Kidney (tissue), 14 donors: Measurements from ENCODE around the gene CITED1. TPM values are rescaled to one million over a fixed set of nuclear protein-coding genes. Genes with fewer than 3 reads are reported as not detected.

Source experiments
- DNase-seq, 5 donors: peaks; one replicate each; pipeline ENCODE4 v3.0.0-alpha.2; 2013 to 2020
- FAIRE-seq: peaks from 2 replicates; lab custom pipeline; 2012; peaks lifted over from hg19 to GRCh38; lab: Jason Lieb, UNC
- H3K27ac ChIP-seq, 2 donors: one replicate each; pipeline ENCODE4 v1.7.0; 2013; ENCODE audit warnings: low read depth in 2 of 2, low read length in 2 of 2, inconsistent platforms in 1 of 2
- H3K27me3 ChIP-seq: one replicate; pipeline ENCODE4 v1.7.1; 2013; ENCODE audit warnings: low read length, inconsistent platforms; ENCODE audit not compliant: control insufficient read depth, insufficient read depth
- H3K36me3 ChIP-seq, 3 donors: one replicate each; pipeline versions ENCODE4 v1.7.0 to v1.7.1; 2013; ENCODE audit warnings: low read length in 3 of 3, control low read depth in 1 of 3, inconsistent platforms in 1 of 3; ENCODE audit not compliant: insufficient read depth in 3 of 3, control insufficient read depth in 2 of 3
- H3K4me1 ChIP-seq, 3 donors: one replicate each; pipeline versions ENCODE4 v1.7.0 to v1.7.1; 2013; ENCODE audit warnings: low read length in 3 of 3, inconsistent platforms in 1 of 3, low read depth in 1 of 3; ENCODE audit not compliant: control insufficient read depth in 2 of 3, insufficient read depth in 2 of 3
- H3K4me3 ChIP-seq, 3 donors: one replicate each; pipeline versions ENCODE4 v1.7.0 to v1.8.1; 2013; ENCODE audit warnings: low read length in 3 of 3, control low read depth in 1 of 3, inconsistent platforms in 1 of 3
- H3K9ac ChIP-seq, 3 donors: one replicate each; pipeline versions ENCODE4 v1.7.0 to v1.7.1; 2013; ENCODE audit warnings: low read length in 3 of 3, control low read depth in 1 of 3, inconsistent platforms in 1 of 3
- H3K9me3 ChIP-seq, 3 donors: one replicate each; pipeline versions ENCODE4 v1.7.0 to v1.7.1; 2013; ENCODE audit warnings: low read length in 3 of 3, control low read depth in 1 of 3, inconsistent platforms in 1 of 3; ENCODE audit not compliant: control insufficient read depth in 2 of 3, insufficient read depth in 1 of 3
- CTCF ChIP-seq: IDR thresholded peaks from 3 replicates; pipeline ENCODE4 v1.5.1; 2012; ENCODE audit warnings: mild to moderate bottlenecking, moderate library complexity, borderline replicate concordance; ENCODE audit not compliant: insufficient read depth; ENCODE audit errors: extremely low read depth
- intact Hi-C: fragments of 100-400 bp; cut with DNase I; formaldehyde crosslinking; loops from one replicate; pipeline ENCODE4 v1.11.1; 2022
- polyA plus RNA-seq: library from polyadenylated mRNA; stranded (reverse); fragments of 350-450 nt; fragmentation: Illumina TruSeq; extraction: RNeasy Lipid Tissue Mini Kit (QIAGEN cat#74804); gene quantifications from one replicate; pipeline ENCODE4 v1.2.3, GENCODE V29; 2014; ENCODE audit warnings: low read depth, low replicate concordance; ENCODE audit not compliant: insufficient read depth
- total RNA-seq: library from RNA; stranded (reverse); fragmentation: NEBNext Ultra II Directional; extraction: Animal tissue kit (Norgen Biotek cat#: 25700); gene quantifications from one replicate; pipeline ENCODE4 v1.2.1, GENCODE V29; 2021
- donor health status: control.
- donor health status: control.
- donor health status: control.
- donor health status: control.
- donor health status: control.
- donor health status: DM: yes; HTN: yes; CAD: no.
- donor health status: Normal renal cell carcinoma (clear cell type).

Gene CITED1
- total and polyA plus RNA-seq, 2 donors from 2014 or later, result 1.5 to 3.8 TPM

GRCh38 chrX:72262077-72262476 lies 43.6 kb downstream of the CITED1 start:
- intact Hi-C loops, result no loop called here
- FAIRE-seq (no peak), DNase-seq (no peak)

GRCh38 chrX:72260448-72260847 lies 45.3 kb downstream of the CITED1 start:
- no peak overlapping the region for H3K4me3 ChIP-seq
- DNase-seq (no peak), FAIRE-seq (no peak)
- no peaks in the 10 kb centered on the region for H3K9me3 ChIP-seq
- no peaks in the 10 kb centered on the region for H3K36me3 ChIP-seq
- no peak overlapping the region for H3K27ac ChIP-seq
- intact Hi-C loops, result no loop called here
- TF ChIP-seq CTCF, result no peak
- H3K27me3 ChIP-seq, result peaks cover 3% of the 10 kb centered on the region
- H3K9ac ChIP-seq, result no peak overlapping the region
- no peaks in the 10 kb centered on the region for H3K4me1 ChIP-seq

More at GRCh38 chrX:72262077-72262476, 43.6 kb downstream of the CITED1 start:
- Histone ChIP-seq H3K9ac (no peak overlapping the region), H3K36me3 (no peaks in the 10 kb centered on the region), H3K4me3 (no peak overlapping the region), H3K27ac (no peak overlapping the region), H3K4me1 (no peaks in the 10 kb centered on the region), H3K27me3 (no peaks in the 10 kb centered on the region), H3K9me3 (no peaks in the 10 kb centered on the region)
- no peak for TF ChIP-seq CTCF

GRCh38 chrX:72258174-72258573 lies 47.5 kb downstream of the CITED1 start:
- no peak overlapping the region for H3K9ac ChIP-seq
- DNase-seq, result no peak
- H3K9me3 ChIP-seq, result no peaks in the 10 kb centered on the region
- H3K4me3 ChIP-seq, result no peak overlapping the region
- H3K4me1 ChIP-seq, result no peaks in the 10 kb centered on the region
- no peaks in the 10 kb centered on the region for H3K36me3 ChIP-seq
- no peak for FAIRE-seq
- intact Hi-C loops, result no loop called here
- no peak overlapping the region for H3K27ac ChIP-seq
- H3K27me3 ChIP-seq, result peaks cover 5% of the 10 kb centered on the region
- no peak for TF ChIP-seq CTCF

GRCh38 chrX:72255864-72256263 lies 49.9 kb downstream of the CITED1 start:
- FAIRE-seq, result no peak
- Histone ChIP-seq H3K4me1 (no peaks in the 10 kb centered on the region), H3K9me3 (no peaks in the 10 kb centered on the region), H3K36me3 (no peaks in the 10 kb centered on the region), H3K27me3 (peaks cover 5% of the 10 kb centered on the region), H3K27ac (no peak overlapping the region), H3K4me3 (no peak overlapping the region), H3K9ac (no peak overlapping the region)
- no peak for TF ChIP-seq CTCF
- DNase-seq, result no peak
- intact Hi-C loops, result no loop called here
